ENCODE measurements around the gene CNTNAP2. TPM values are rescaled to one million over a fixed set of nuclear protein-coding genes. Genes with fewer than 3 reads are reported as not detected.

CNTNAP2 gene
- total RNA-seq, 1 experiment from 2014 or later: 64.5 TPM

- TF ChIP-seq, protein P1, sequence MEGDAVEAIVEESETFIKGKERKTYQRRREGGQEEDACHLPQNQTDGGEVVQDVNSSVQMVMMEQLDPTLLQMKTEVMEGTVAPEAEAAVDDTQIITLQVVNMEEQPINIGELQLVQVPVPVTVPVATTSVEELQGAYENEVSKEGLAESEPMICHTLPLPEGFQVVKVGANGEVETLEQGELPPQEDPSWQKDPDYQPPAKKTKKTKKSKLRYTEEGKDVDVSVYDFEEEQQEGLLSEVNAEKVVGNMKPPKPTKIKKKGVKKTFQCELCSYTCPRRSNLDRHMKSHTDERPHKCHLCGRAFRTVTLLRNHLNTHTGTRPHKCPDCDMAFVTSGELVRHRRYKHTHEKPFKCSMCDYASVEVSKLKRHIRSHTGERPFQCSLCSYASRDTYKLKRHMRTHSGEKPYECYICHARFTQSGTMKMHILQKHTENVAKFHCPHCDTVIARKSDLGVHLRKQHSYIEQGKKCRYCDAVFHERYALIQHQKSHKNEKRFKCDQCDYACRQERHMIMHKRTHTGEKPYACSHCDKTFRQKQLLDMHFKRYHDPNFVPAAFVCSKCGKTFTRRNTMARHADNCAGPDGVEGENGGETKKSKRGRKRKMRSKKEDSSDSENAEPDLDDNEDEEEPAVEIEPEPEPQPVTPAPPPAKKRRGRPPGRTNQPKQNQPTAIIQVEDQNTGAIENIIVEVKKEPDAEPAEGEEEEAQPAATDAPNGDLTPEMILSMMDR (conservative IDR thresholded peaks at IDR 0.05): no peak
- Histone ChIP-seq H4K5ac (ENCODE audit: insufficient read length, low read depth, low read length) (no peak overlapping the region), H3K18ac (ENCODE audit: insufficient read length, low read depth, low read length) (no peak overlapping the region), H3T11ph (ENCODE audit: low read length) (no peak overlapping the region), H3K9me3 (ENCODE audit: control insufficient read depth, low read depth, low read length) (no peaks in the 10 kb centered on the region), H4K20me1 (ENCODE audit: control insufficient read depth, insufficient read depth, insufficient read length) (no peaks in the 10 kb centered on the region), H2AK5ac (ENCODE audit: insufficient read length, low read length) (no peak overlapping the region), H2BK5ac (ENCODE audit: insufficient read length, low read length) (no peak overlapping the region), H3K9ac (ENCODE audit: extremely low read depth, insufficient read length, low read length) (no peak overlapping the region), H4K8ac (replicated peaks; ENCODE audit: insufficient read length, low read depth, low read length) (no peak overlapping the region), H3K27ac (ENCODE audit: insufficient read length, low read depth, low read length) (no peak overlapping the region), H3K79me1 (ENCODE audit: insufficient read depth, low read depth, low read length, poor library complexity, severe bottlenecking) (no peaks in the 10 kb centered on the region), H3K79me2 (ENCODE audit: insufficient read depth, low read length) (no peaks in the 10 kb centered on the region), H3K56ac (ENCODE audit: insufficient read length, low read depth, low read length) (no peak overlapping the region), H3K4me2 (ENCODE audit: insufficient read depth, insufficient read length, low read length) (no peak overlapping the region), H2AFZ (ENCODE audit: low read length) (no peak overlapping the region), H2BK12ac (ENCODE audit: insufficient read length, low read depth, low read length) (no peak overlapping the region), H4K91ac (ENCODE audit: insufficient read length, low read depth, low read length) (no peak overlapping the region), H3K23ac (ENCODE audit: insufficient read length, low read depth, low read length) (no peak overlapping the region), H3K4me1 (ENCODE audit: insufficient read depth, low read length) (no peaks in the 10 kb centered on the region), H3K27me3 (ENCODE audit: insufficient read depth, low read length) (no peaks in the 10 kb centered on the region), H2BK20ac (ENCODE audit: low read depth, low read length, poor library complexity, severe bottlenecking) (no peak overlapping the region), H3K14ac (ENCODE audit: insufficient read depth, low read length) (no peak overlapping the region), H3K23me2 (ENCODE audit: insufficient read length, low read depth, low read length, poor library complexity, severe bottlenecking) (no peaks in the 10 kb centered on the region), H2BK15ac (ENCODE audit: low read depth, low read length) (no peak overlapping the region), H3K4ac (ENCODE audit: low read depth, low read length) (no peak overlapping the region), H2BK120ac (ENCODE audit: low read depth, low read length, poor library complexity, severe bottlenecking) (no peak overlapping the region)
- Mint-ChIP-seq H3K27me3 (ENCODE audit: low read depth) (no peaks in the 10 kb centered on the region), H3K4me3 (no peak overlapping the region), H3K27ac (no peak overlapping the region), H3K4me1 (peaks cover 0 to 3% of the 10 kb centered on the region in 2 experiments; a peak in 1 of 4 replicates), H3K9me3 (no peaks in the 10 kb centered on the region; a peak in 1 of 5 replicates), H3K36me3 (ENCODE audit: insufficient read depth in 1 of 3, low read depth in 3 of 3) (no peaks in the 10 kb centered on the region)
- DNase-seq: no peak
Measured at GRCh38 chr7:146661435-146661834, 544.8 kb downstream of the CNTNAP2 start.
